Liver (tissue), 9 donors: ENCODE results near the gene SEL1L. TPM values are rescaled to one million over a fixed set of nuclear protein-coding genes. Genes with fewer than 3 reads are reported as not detected.

Source experiments
- DNase-seq: peaks from one replicate; pipeline ENCODE4 v3.0.0-alpha.2; 2017; ENCODE audit warnings: low spot score
- H3K27ac ChIP-seq, 2 donors: one replicate each; pipeline ENCODE4 v1.7.0; 2013; ENCODE audit warnings: inconsistent platforms in 2 of 2, low read length in 2 of 2, control low read depth in 1 of 2, low read depth in 1 of 2, mild to moderate bottlenecking in 1 of 2
- H3K27me3 ChIP-seq, 4 donors: one replicate each; pipeline versions ENCODE4 v1.6.1 to v1.7.0; 2013; ENCODE audit warnings: low read length in 3 of 4, inconsistent platforms in 1 of 4, mild to moderate bottlenecking in 1 of 4, moderate library complexity in 1 of 4; ENCODE audit not compliant: control insufficient read depth in 4 of 4, insufficient read depth in 4 of 4
- H3K36me3 ChIP-seq, 4 donors: one replicate each; pipeline versions ENCODE4 v1.6.1 to v1.7.0; 2013; ENCODE audit warnings: low read length in 3 of 4, mild to moderate bottlenecking in 3 of 4, low read depth in 1 of 4, moderate library complexity in 1 of 4; ENCODE audit not compliant: control insufficient read depth in 4 of 4, insufficient read depth in 3 of 4
- H3K4me1 ChIP-seq, 4 donors: one replicate each; pipeline versions ENCODE4 v1.6.1 to v1.7.0; 2013; ENCODE audit warnings: low read length in 3 of 4, mild to moderate bottlenecking in 3 of 4, moderate library complexity in 1 of 4; ENCODE audit not compliant: control insufficient read depth in 4 of 4, insufficient read depth in 4 of 4
- H3K4me3 ChIP-seq, 3 donors: one replicate each; pipeline versions ENCODE4 v1.6.1 to v1.7.0; 2013; ENCODE audit warnings: low read length in 3 of 3, control low read depth in 1 of 3, low read depth in 1 of 3, mild to moderate bottlenecking in 1 of 3
- H3K9ac ChIP-seq, 2 donors: one replicate each; pipeline ENCODE4 v1.7.0; 2013; ENCODE audit warnings: low read length in 2 of 2, mild to moderate bottlenecking in 2 of 2, moderate library complexity in 2 of 2, control low read depth in 1 of 2, low read depth in 1 of 2
- H3K9me3 ChIP-seq, 4 donors: one replicate each; pipeline versions ENCODE4 v1.6.1 to v1.7.0; 2013; ENCODE audit warnings: low read length in 3 of 4; ENCODE audit not compliant: control insufficient read depth in 4 of 4
- EGR1 ChIP-seq, 2 donors: IDR thresholded peaks; 2 replicates each; pipeline ENCODE4 v1.6.1; 2016 to 2018; ENCODE audit warnings: antibody characterized with exemption in 2 of 2, low read depth in 2 of 2
- FOXA1 ChIP-seq: IDR thresholded peaks from 2 replicates; pipeline ENCODE4 v1.6.1; 2016; ENCODE audit warnings: antibody characterized with exemption
- FOXA2 ChIP-seq: IDR thresholded peaks from 2 replicates; pipeline ENCODE4 v1.6.1; 2016; ENCODE audit warnings: antibody characterized with exemption
- GABPA ChIP-seq, 2 donors: IDR thresholded peaks in 1 of 2; conservative IDR thresholded peaks in 1 of 2; 2 replicates each; pipeline ENCODE4 v1.6.1; 2016; ENCODE audit warnings: antibody characterized with exemption in 2 of 2, mild to moderate bottlenecking in 1 of 2, moderate library complexity in 1 of 2
- HNF4A ChIP-seq, 2 donors: conservative IDR thresholded peaks; 2 replicates each; pipeline ENCODE4 v1.6.1; 2016; ENCODE audit warnings: antibody characterized with exemption in 2 of 2, mild to moderate bottlenecking in 2 of 2
- HNF4G ChIP-seq: IDR thresholded peaks from 2 replicates; pipeline ENCODE4 v1.6.1; 2016; ENCODE audit warnings: antibody characterized with exemption
- JUND ChIP-seq, 2 donors: IDR thresholded peaks; 2 replicates each; pipeline ENCODE4 v1.6.1; 2016; ENCODE audit warnings: antibody characterized with exemption in 2 of 2
- NR2F2 ChIP-seq: IDR thresholded peaks from 2 replicates; pipeline ENCODE4 v1.6.1; 2016; ENCODE audit warnings: antibody characterized with exemption
- RAD21 ChIP-seq, 2 donors: IDR thresholded peaks; 2 replicates each; pipeline ENCODE4 v1.6.1; 2016; ENCODE audit warnings: antibody characterized with exemption in 2 of 2, mild to moderate bottlenecking in 2 of 2
- RXRA ChIP-seq, 2 donors: IDR thresholded peaks; 2 replicates each; pipeline ENCODE4 v1.6.1; 2017 to 2018; ENCODE audit warnings: antibody characterized with exemption in 2 of 2, mild to moderate bottlenecking in 1 of 2
- SP1 ChIP-seq: IDR thresholded peaks from 2 replicates; pipeline ENCODE4 v1.6.1; 2018; ENCODE audit warnings: antibody characterized with exemption, mild to moderate bottlenecking
- TAF1 ChIP-seq: conservative IDR thresholded peaks from 2 replicates; pipeline ENCODE4 v1.6.1; 2016; ENCODE audit warnings: antibody characterized with exemption, mild to moderate bottlenecking
- YY1 ChIP-seq: IDR thresholded peaks from 2 replicates; pipeline ENCODE4 v1.6.1; 2016; ENCODE audit warnings: antibody characterized with exemption, mild to moderate bottlenecking
- WGBS: extraction: QIAGEN DNeasy Blood & Tissue Kit; methylation state at CpG from one replicate; pipeline ENCODE4 v1.1.7; 2013; 5-methylcytosine and 5-hydroxymethylcytosine counted together
- polyA plus RNA-seq, 2 donors: library from polyadenylated mRNA; stranded (reverse) in 1 of 2; unstranded in 1 of 2; fragments of 200-250 nt in 1 of 2; fragments of >200 nt in 1 of 2; fragmentation: Nextera tagmentation in 1 of 2; extraction: Ambion mirVana in 1 of 2; gene quantifications; one replicate each; pipeline versions ENCODE4 v1.2.1 to v1.2.3, GENCODE V29; 2013 to 2015
- total RNA-seq, 2 donors: library from RNA; depleted of rRNA; stranded (reverse); fragments of >200 nt; gene quantifications; one replicate each; pipeline ENCODE4 v1.2.3, GENCODE V29; 2014
- TF ChIP-seq, protein P1 (sequence below): IDR thresholded peaks from 2 replicates; pipeline ENCODE4 v1.6.1; 2016; ENCODE audit warnings: antibody characterized with exemption
- TF ChIP-seq, protein P2 (sequence below): IDR thresholded peaks from 2 replicates; pipeline ENCODE4 v1.6.1; 2016; ENCODE audit warnings: antibody characterized with exemption
- TF ChIP-seq, protein P3 (sequence below): fragments of 150-350 bp; IDR thresholded peaks from 2 replicates; pipeline ENCODE4 v1.5.1; 2017; ENCODE audit warnings: improper control_type of control experiment, low read depth, low read length; ENCODE audit not compliant: missing input control
- TF ChIP-seq, protein P4 (sequence below): IDR thresholded peaks from 2 replicates; pipeline ENCODE4 v1.6.1; 2016; ENCODE audit warnings: antibody characterized with exemption
- donor health status: healthy.
- donor health status: healthy.
- donor health status: healthy.
- donor health status: healthy.
- donor health status: healthy.

The SEL1L gene
- total and polyA plus RNA-seq, 4 donors = 40.7 to 117 (median 45.6) TPM

DNA sequence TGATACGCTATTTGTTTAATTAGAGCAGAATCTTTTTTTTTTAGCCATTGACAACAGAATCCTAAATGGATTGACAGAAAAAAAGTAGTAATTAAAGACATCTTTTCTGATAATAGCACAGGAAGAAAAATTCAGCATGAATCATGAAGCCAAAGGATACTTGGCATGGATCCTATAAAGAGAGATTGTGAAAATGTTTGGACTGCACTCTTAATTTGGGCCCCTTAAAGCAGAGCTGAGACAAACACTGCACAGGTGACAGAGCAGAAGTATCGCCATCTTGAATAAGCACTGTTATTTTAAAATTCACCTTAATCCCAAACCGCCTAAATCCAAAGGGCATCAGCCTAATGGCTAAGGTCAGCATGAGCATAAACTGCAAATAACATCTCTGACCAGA lies 48.8 kb upstream of the SEL1L start:
- H3K27me3 ChIP-seq = no peaks in the 10 kb centered on the region
- DNase-seq = no peak
- no peak overlapping the region for H3K4me3 ChIP-seq
- TF ChIP-seq TAF1 = no peak
- TF ChIP-seq EGR1 (IDR thresholded peaks at IDR 0.05; ENCODE audit: low read depth in 2 of 2) = no peak
- no peak for TF ChIP-seq HNF4G
- no peak for TF ChIP-seq RAD21 (IDR thresholded peaks at IDR 0.05)
- no peak for TF ChIP-seq NR2F2
- TF ChIP-seq, protein P1, sequence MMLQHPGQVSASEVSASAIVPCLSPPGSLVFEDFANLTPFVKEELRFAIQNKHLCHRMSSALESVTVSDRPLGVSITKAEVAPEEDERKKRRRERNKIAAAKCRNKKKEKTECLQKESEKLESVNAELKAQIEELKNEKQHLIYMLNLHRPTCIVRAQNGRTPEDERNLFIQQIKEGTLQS = no peak
- TF ChIP-seq SP1 = no peak
- no peak for TF ChIP-seq HNF4A (conservative IDR thresholded peaks at IDR 0.05)
- TF ChIP-seq FOXA1 = no peak
- TF ChIP-seq, protein P2, sequence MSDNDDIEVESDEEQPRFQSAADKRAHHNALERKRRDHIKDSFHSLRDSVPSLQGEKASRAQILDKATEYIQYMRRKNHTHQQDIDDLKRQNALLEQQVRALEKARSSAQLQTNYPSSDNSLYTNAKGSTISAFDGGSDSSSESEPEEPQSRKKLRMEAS = no peak
- TF ChIP-seq YY1 = no peak
- H3K9me3 ChIP-seq = no peaks in the 10 kb centered on the region
- H3K27ac ChIP-seq = no peak overlapping the region
- WGBS = 80% methylated on average over 3 of the region's 3 CpGs
- H3K9ac ChIP-seq = no peak overlapping the region
- peaks cover 0 to 6% (median 0%) of the 10 kb centered on the region in 4 donors for H3K4me1 ChIP-seq
- H3K36me3 ChIP-seq = no peaks in the 10 kb centered on the region

DNA sequence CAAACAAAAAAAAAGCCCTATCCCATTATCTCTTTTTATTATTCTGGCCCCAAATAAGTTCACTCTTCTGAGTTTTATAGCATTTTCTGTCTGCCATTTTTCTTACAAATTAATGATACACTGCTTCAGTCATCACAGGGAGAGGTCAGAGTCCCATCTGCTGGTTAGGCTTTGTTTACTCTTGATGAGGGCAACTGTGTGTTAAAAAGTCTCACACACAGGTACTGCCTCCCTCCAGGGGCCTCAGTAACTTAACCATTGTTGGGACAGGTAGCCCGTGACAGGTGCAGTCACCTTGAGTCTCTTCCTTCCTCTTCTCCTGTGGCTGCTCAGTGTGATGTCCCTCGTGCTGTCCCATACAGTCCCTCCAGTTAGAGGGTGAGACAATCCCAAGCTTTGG lies 45.5 kb upstream of the SEL1L start:
- Histone ChIP-seq H3K4me1 (peaks cover 0 to 6% (median 0%) of the 10 kb centered on the region in 4 donors), H3K36me3 (no peaks in the 10 kb centered on the region), H3K4me3 (no peak overlapping the region), H3K9ac (no peak overlapping the region), H3K9me3 (no peaks in the 10 kb centered on the region), H3K27me3 (peaks cover 0 to 3% (median 0%) of the 10 kb centered on the region in 4 donors), H3K27ac (no peak overlapping the region)
- no peak for DNase-seq
- WGBS = 81% methylated on average over 2 of the region's 2 CpGs
- TF ChIP-seq HNF4A (conservative IDR thresholded peaks at IDR 0.05) (peak; percentile 46 to 50), FOXA2 (peak; percentile 61), YY1 (no peak)

DNA sequence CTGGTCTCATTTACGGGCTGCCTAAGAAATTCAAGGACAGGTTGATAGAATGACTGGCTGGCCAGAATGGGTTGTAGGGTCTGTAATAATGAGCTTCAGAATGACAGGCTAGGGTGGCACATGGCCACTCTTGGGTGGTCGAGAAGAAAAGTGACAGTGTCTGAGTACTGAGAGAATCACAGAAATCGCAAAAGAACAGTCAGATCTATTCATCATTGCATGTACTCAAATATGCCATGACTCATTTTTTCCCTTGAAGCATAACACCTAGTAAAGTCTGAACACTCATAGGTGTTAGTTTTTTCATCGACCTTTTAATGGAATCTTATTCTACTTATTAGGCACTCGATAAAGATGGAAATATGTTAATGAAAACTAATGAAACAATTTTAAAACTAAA lies 37.8 kb upstream of the SEL1L start:
- Histone ChIP-seq H3K9ac (no peak overlapping the region), H3K4me3 (no peak overlapping the region), H3K27ac (no peak overlapping the region), H3K4me1 (no peaks in the 10 kb centered on the region), H3K9me3 (no peaks in the 10 kb centered on the region), H3K27me3 (peaks cover 0 to 3% (median 0%) of the 10 kb centered on the region in 4 donors), H3K36me3 (no peaks in the 10 kb centered on the region)
- 87% methylated on average over 5 of the region's 5 CpGs for WGBS
- DNase-seq = no peak
- TF ChIP-seq RXRA (IDR thresholded peaks at IDR 0.05) (no peak), FOXA2 (no peak), EGR1 (IDR thresholded peaks at IDR 0.05; ENCODE audit: low read depth in 2 of 2) (no peak), SP1 (no peak), NR2F2 (no peak), GABPA (IDR thresholded peaks at IDR 0.05 in 1 of 2, conservative IDR thresholded peaks at IDR 0.05 in 1 of 2) (no peak), JUND (IDR thresholded peaks at IDR 0.05) (no peak), YY1 (no peak), HNF4A (conservative IDR thresholded peaks at IDR 0.05) (no peak), HNF4G (no peak)
- TF ChIP-seq, protein P3, sequence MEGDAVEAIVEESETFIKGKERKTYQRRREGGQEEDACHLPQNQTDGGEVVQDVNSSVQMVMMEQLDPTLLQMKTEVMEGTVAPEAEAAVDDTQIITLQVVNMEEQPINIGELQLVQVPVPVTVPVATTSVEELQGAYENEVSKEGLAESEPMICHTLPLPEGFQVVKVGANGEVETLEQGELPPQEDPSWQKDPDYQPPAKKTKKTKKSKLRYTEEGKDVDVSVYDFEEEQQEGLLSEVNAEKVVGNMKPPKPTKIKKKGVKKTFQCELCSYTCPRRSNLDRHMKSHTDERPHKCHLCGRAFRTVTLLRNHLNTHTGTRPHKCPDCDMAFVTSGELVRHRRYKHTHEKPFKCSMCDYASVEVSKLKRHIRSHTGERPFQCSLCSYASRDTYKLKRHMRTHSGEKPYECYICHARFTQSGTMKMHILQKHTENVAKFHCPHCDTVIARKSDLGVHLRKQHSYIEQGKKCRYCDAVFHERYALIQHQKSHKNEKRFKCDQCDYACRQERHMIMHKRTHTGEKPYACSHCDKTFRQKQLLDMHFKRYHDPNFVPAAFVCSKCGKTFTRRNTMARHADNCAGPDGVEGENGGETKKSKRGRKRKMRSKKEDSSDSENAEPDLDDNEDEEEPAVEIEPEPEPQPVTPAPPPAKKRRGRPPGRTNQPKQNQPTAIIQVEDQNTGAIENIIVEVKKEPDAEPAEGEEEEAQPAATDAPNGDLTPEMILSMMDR = no peak
- TF ChIP-seq, protein P1 = no peak
- TF ChIP-seq, protein P2 = no peak
- TF ChIP-seq, protein P4, sequence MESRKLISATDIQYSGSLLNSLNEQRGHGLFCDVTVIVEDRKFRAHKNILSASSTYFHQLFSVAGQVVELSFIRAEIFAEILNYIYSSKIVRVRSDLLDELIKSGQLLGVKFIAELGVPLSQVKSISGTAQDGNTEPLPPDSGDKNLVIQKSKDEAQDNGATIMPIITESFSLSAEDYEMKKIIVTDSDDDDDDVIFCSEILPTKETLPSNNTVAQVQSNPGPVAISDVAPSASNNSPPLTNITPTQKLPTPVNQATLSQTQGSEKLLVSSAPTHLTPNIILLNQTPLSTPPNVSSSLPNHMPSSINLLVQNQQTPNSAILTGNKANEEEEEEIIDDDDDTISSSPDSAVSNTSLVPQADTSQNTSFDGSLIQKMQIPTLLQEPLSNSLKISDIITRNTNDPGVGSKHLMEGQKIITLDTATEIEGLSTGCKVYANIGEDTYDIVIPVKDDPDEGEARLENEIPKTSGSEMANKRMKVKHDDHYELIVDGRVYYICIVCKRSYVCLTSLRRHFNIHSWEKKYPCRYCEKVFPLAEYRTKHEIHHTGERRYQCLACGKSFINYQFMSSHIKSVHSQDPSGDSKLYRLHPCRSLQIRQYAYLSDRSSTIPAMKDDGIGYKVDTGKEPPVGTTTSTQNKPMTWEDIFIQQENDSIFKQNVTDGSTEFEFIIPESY = no peak
